Liver (tissue), 9 donors: ENCODE data around the gene KMT2E. TPM values are rescaled to one million over a fixed set of nuclear protein-coding genes. Genes with fewer than 3 reads are reported as not detected.

ENCODE experiments used
- DNase-seq: peaks from one replicate; pipeline ENCODE4 v3.0.0-alpha.2; 2017; ENCODE audit warnings: low spot score
- H3K27ac ChIP-seq, 2 donors: one replicate each; pipeline ENCODE4 v1.7.0; 2013; ENCODE audit warnings: inconsistent platforms in 2 of 2, low read length in 2 of 2, control low read depth in 1 of 2, low read depth in 1 of 2, mild to moderate bottlenecking in 1 of 2
- H3K27me3 ChIP-seq, 4 donors: one replicate each; pipeline versions ENCODE4 v1.6.1 to v1.7.0; 2013; ENCODE audit warnings: low read length in 3 of 4, inconsistent platforms in 1 of 4, mild to moderate bottlenecking in 1 of 4, moderate library complexity in 1 of 4; ENCODE audit not compliant: control insufficient read depth in 4 of 4, insufficient read depth in 4 of 4
- H3K36me3 ChIP-seq, 4 donors: one replicate each; pipeline versions ENCODE4 v1.6.1 to v1.7.0; 2013; ENCODE audit warnings: low read length in 3 of 4, mild to moderate bottlenecking in 3 of 4, low read depth in 1 of 4, moderate library complexity in 1 of 4; ENCODE audit not compliant: control insufficient read depth in 4 of 4, insufficient read depth in 3 of 4
- H3K4me1 ChIP-seq, 4 donors: one replicate each; pipeline versions ENCODE4 v1.6.1 to v1.7.0; 2013; ENCODE audit warnings: low read length in 3 of 4, mild to moderate bottlenecking in 3 of 4, moderate library complexity in 1 of 4; ENCODE audit not compliant: control insufficient read depth in 4 of 4, insufficient read depth in 4 of 4
- H3K4me3 ChIP-seq, 3 donors: one replicate each; pipeline versions ENCODE4 v1.6.1 to v1.7.0; 2013; ENCODE audit warnings: low read length in 3 of 3, control low read depth in 1 of 3, low read depth in 1 of 3, mild to moderate bottlenecking in 1 of 3
- H3K9ac ChIP-seq, 2 donors: one replicate each; pipeline ENCODE4 v1.7.0; 2013; ENCODE audit warnings: low read length in 2 of 2, mild to moderate bottlenecking in 2 of 2, moderate library complexity in 2 of 2, control low read depth in 1 of 2, low read depth in 1 of 2
- H3K9me3 ChIP-seq, 4 donors: one replicate each; pipeline versions ENCODE4 v1.6.1 to v1.7.0; 2013; ENCODE audit warnings: low read length in 3 of 4; ENCODE audit not compliant: control insufficient read depth in 4 of 4
- EGR1 ChIP-seq, 2 donors: IDR thresholded peaks; 2 replicates each; pipeline ENCODE4 v1.6.1; 2016 to 2018; ENCODE audit warnings: antibody characterized with exemption in 2 of 2, low read depth in 2 of 2
- FOXA1 ChIP-seq: IDR thresholded peaks from 2 replicates; pipeline ENCODE4 v1.6.1; 2016; ENCODE audit warnings: antibody characterized with exemption
- FOXA2 ChIP-seq: IDR thresholded peaks from 2 replicates; pipeline ENCODE4 v1.6.1; 2016; ENCODE audit warnings: antibody characterized with exemption
- GABPA ChIP-seq, 2 donors: IDR thresholded peaks in 1 of 2; conservative IDR thresholded peaks in 1 of 2; 2 replicates each; pipeline ENCODE4 v1.6.1; 2016; ENCODE audit warnings: antibody characterized with exemption in 2 of 2, mild to moderate bottlenecking in 1 of 2, moderate library complexity in 1 of 2
- HNF4A ChIP-seq, 2 donors: conservative IDR thresholded peaks; 2 replicates each; pipeline ENCODE4 v1.6.1; 2016; ENCODE audit warnings: antibody characterized with exemption in 2 of 2, mild to moderate bottlenecking in 2 of 2
- HNF4G ChIP-seq: IDR thresholded peaks from 2 replicates; pipeline ENCODE4 v1.6.1; 2016; ENCODE audit warnings: antibody characterized with exemption
- JUND ChIP-seq, 2 donors: IDR thresholded peaks; 2 replicates each; pipeline ENCODE4 v1.6.1; 2016; ENCODE audit warnings: antibody characterized with exemption in 2 of 2
- NR2F2 ChIP-seq: IDR thresholded peaks from 2 replicates; pipeline ENCODE4 v1.6.1; 2016; ENCODE audit warnings: antibody characterized with exemption
- RAD21 ChIP-seq, 2 donors: IDR thresholded peaks; 2 replicates each; pipeline ENCODE4 v1.6.1; 2016; ENCODE audit warnings: antibody characterized with exemption in 2 of 2, mild to moderate bottlenecking in 2 of 2
- RXRA ChIP-seq, 2 donors: IDR thresholded peaks; 2 replicates each; pipeline ENCODE4 v1.6.1; 2017 to 2018; ENCODE audit warnings: antibody characterized with exemption in 2 of 2, mild to moderate bottlenecking in 1 of 2
- SP1 ChIP-seq: IDR thresholded peaks from 2 replicates; pipeline ENCODE4 v1.6.1; 2018; ENCODE audit warnings: antibody characterized with exemption, mild to moderate bottlenecking
- TAF1 ChIP-seq: conservative IDR thresholded peaks from 2 replicates; pipeline ENCODE4 v1.6.1; 2016; ENCODE audit warnings: antibody characterized with exemption, mild to moderate bottlenecking
- YY1 ChIP-seq: IDR thresholded peaks from 2 replicates; pipeline ENCODE4 v1.6.1; 2016; ENCODE audit warnings: antibody characterized with exemption, mild to moderate bottlenecking
- WGBS: extraction: QIAGEN DNeasy Blood & Tissue Kit; methylation state at CpG from one replicate; pipeline ENCODE4 v1.1.7; 2013; 5-methylcytosine and 5-hydroxymethylcytosine counted together
- polyA plus RNA-seq, 2 donors: library from polyadenylated mRNA; stranded (reverse) in 1 of 2; unstranded in 1 of 2; fragments of 200-250 nt in 1 of 2; fragments of >200 nt in 1 of 2; fragmentation: Nextera tagmentation in 1 of 2; extraction: Ambion mirVana in 1 of 2; gene quantifications; one replicate each; pipeline versions ENCODE4 v1.2.1 to v1.2.3, GENCODE V29; 2013 to 2015
- total RNA-seq, 2 donors: library from RNA; depleted of rRNA; stranded (reverse); fragments of >200 nt; gene quantifications; one replicate each; pipeline ENCODE4 v1.2.3, GENCODE V29; 2014
- TF ChIP-seq, protein P1 (sequence below): IDR thresholded peaks from 2 replicates; pipeline ENCODE4 v1.6.1; 2016; ENCODE audit warnings: antibody characterized with exemption
- TF ChIP-seq, protein P2 (sequence below): IDR thresholded peaks from 2 replicates; pipeline ENCODE4 v1.6.1; 2016; ENCODE audit warnings: antibody characterized with exemption, mild to moderate bottlenecking
- TF ChIP-seq, protein P3 (sequence below): fragments of 150-350 bp; IDR thresholded peaks from 2 replicates; pipeline ENCODE4 v1.5.1; 2017; ENCODE audit warnings: improper control_type of control experiment, low read depth, low read length; ENCODE audit not compliant: missing input control
- TF ChIP-seq, protein P4 (sequence below): IDR thresholded peaks from 2 replicates; pipeline ENCODE4 v1.6.1; 2016; ENCODE audit warnings: antibody characterized with exemption
- TF ChIP-seq, protein P5 (sequence below): IDR thresholded peaks from 2 replicates; pipeline ENCODE4 v1.6.1; 2016; ENCODE audit warnings: antibody characterized with exemption
- donor health status: healthy.
- donor health status: healthy.
- donor health status: healthy.
- donor health status: healthy.
- donor health status: healthy.

The KMT2E gene
- total and polyA plus RNA-seq, 4 donors, result 7.1 to 55.6 (median 42.4) TPM

DNA sequence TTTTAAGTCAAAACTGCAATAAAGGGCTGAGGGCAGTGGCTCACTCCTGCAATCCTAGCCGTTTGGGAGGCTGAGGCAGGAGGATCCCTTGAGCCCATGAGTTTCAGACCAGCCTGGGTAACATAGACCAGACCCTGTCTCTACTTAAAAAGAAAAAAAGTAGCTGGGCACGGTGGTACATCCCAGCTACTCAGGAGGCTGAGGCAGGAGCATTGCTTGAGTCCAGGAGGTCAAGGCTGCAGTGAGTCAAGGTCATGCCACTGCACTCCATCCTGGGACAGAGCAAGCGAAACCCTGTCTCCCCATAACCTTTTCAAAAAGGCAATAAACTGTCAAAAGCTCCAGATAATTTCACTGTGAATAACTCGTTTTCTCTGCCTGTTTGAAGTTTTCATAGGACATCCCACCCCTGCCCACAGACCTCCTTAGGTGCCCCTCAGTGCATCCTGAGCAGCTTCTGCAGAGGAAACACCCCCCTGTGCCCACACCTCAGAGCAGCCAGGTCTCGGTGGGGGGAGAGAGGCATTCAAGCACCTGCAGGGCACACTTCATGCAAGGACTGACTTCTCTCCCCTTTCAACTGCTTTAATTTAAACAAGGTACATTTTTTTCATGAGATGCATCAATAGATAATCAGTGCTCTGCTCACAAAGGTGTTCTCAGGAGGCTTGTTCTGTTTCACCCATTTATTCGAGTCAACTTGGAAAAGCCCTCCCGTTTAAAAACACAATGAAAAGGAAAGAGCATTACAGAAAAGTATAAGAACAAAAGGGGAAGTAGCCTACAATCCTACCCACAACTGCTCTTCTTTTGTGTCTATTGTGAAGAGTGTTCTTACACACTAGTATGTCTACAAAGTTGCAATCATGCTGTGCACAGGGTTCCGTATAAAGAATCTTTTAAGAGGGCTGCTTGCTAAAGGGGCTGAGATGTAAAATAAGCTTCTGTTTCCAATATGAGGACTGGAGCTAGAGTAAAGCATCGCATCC lies 104.9 kb downstream of the KMT2E start:
- Histone ChIP-seq H3K9me3 (no peaks in the 10 kb centered on the region), H3K27me3 (no peaks in the 10 kb centered on the region), H3K4me1 (no peaks in the 10 kb centered on the region), H3K9ac (no peak overlapping the region), H3K36me3 (peaks cover 0 to 7% (median 6%) of the 10 kb centered on the region in 4 donors), H3K27ac (no peak overlapping the region), H3K4me3 (no peak overlapping the region)
- TF ChIP-seq HNF4G, result no peak
- TF ChIP-seq YY1, result no peak
- TF ChIP-seq JUND (IDR thresholded peaks at IDR 0.05), result no peak
- TF ChIP-seq EGR1 (IDR thresholded peaks at IDR 0.05; ENCODE audit: low read depth in 2 of 2), result no peak
- TF ChIP-seq RAD21 (IDR thresholded peaks at IDR 0.05), result no peak
- TF ChIP-seq, protein P1, sequence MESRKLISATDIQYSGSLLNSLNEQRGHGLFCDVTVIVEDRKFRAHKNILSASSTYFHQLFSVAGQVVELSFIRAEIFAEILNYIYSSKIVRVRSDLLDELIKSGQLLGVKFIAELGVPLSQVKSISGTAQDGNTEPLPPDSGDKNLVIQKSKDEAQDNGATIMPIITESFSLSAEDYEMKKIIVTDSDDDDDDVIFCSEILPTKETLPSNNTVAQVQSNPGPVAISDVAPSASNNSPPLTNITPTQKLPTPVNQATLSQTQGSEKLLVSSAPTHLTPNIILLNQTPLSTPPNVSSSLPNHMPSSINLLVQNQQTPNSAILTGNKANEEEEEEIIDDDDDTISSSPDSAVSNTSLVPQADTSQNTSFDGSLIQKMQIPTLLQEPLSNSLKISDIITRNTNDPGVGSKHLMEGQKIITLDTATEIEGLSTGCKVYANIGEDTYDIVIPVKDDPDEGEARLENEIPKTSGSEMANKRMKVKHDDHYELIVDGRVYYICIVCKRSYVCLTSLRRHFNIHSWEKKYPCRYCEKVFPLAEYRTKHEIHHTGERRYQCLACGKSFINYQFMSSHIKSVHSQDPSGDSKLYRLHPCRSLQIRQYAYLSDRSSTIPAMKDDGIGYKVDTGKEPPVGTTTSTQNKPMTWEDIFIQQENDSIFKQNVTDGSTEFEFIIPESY, result no peak
- no peak for TF ChIP-seq SP1
- no peak for TF ChIP-seq FOXA1
- WGBS, result 87% methylated on average over 9 of the region's 9 CpGs
- no peak for DNase-seq

DNA sequence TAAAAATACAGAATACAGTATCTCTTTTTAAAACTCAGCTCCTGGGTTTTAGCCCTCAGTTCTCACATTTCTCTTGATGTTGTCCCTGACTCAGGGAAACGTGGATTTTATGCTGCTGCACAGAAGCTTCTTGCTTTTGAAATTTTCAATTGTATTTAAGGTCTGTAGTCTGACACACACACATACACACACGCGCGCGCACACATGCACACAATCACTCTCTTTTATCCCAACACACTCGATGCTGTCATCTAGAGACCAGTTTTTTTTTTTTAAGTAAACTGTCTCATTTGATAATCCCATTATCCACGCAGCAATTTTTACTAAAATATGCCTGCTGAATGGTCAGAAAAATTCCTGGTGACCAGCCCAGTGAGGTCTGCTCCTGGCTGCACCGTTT lies 108.6 kb downstream of the KMT2E start:
- Histone ChIP-seq H3K27ac (no peak overlapping the region), H3K9me3 (no peaks in the 10 kb centered on the region), H3K36me3 (peaks cover 0 to 7% (median 2%) of the 10 kb centered on the region in 4 donors), H3K9ac (no peak overlapping the region), H3K4me1 (peaks cover 0 to 9% (median 3%) of the 10 kb centered on the region in 4 donors), H3K27me3 (no peaks in the 10 kb centered on the region), H3K4me3 (no peak overlapping the region)
- no peak for DNase-seq
- TF ChIP-seq RAD21 (IDR thresholded peaks at IDR 0.05) (no peak), EGR1 (IDR thresholded peaks at IDR 0.05; ENCODE audit: low read depth in 2 of 2) (no peak), NR2F2 (no peak), TAF1 (no peak), HNF4A (conservative IDR thresholded peaks at IDR 0.05) (no peak), JUND (IDR thresholded peaks at IDR 0.05) (no peak), FOXA2 (no peak), FOXA1 (no peak), RXRA (IDR thresholded peaks at IDR 0.05) (no peak), GABPA (IDR thresholded peaks at IDR 0.05 in 1 of 2, conservative IDR thresholded peaks at IDR 0.05 in 1 of 2) (no peak), YY1 (no peak), HNF4G (no peak), SP1 (no peak)
- TF ChIP-seq, protein P2, sequence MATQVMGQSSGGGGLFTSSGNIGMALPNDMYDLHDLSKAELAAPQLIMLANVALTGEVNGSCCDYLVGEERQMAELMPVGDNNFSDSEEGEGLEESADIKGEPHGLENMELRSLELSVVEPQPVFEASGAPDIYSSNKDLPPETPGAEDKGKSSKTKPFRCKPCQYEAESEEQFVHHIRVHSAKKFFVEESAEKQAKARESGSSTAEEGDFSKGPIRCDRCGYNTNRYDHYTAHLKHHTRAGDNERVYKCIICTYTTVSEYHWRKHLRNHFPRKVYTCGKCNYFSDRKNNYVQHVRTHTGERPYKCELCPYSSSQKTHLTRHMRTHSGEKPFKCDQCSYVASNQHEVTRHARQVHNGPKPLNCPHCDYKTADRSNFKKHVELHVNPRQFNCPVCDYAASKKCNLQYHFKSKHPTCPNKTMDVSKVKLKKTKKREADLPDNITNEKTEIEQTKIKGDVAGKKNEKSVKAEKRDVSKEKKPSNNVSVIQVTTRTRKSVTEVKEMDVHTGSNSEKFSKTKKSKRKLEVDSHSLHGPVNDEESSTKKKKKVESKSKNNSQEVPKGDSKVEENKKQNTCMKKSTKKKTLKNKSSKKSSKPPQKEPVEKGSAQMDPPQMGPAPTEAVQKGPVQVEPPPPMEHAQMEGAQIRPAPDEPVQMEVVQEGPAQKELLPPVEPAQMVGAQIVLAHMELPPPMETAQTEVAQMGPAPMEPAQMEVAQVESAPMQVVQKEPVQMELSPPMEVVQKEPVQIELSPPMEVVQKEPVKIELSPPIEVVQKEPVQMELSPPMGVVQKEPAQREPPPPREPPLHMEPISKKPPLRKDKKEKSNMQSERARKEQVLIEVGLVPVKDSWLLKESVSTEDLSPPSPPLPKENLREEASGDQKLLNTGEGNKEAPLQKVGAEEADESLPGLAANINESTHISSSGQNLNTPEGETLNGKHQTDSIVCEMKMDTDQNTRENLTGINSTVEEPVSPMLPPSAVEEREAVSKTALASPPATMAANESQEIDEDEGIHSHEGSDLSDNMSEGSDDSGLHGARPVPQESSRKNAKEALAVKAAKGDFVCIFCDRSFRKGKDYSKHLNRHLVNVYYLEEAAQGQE, result no peak
- TF ChIP-seq, protein P3, sequence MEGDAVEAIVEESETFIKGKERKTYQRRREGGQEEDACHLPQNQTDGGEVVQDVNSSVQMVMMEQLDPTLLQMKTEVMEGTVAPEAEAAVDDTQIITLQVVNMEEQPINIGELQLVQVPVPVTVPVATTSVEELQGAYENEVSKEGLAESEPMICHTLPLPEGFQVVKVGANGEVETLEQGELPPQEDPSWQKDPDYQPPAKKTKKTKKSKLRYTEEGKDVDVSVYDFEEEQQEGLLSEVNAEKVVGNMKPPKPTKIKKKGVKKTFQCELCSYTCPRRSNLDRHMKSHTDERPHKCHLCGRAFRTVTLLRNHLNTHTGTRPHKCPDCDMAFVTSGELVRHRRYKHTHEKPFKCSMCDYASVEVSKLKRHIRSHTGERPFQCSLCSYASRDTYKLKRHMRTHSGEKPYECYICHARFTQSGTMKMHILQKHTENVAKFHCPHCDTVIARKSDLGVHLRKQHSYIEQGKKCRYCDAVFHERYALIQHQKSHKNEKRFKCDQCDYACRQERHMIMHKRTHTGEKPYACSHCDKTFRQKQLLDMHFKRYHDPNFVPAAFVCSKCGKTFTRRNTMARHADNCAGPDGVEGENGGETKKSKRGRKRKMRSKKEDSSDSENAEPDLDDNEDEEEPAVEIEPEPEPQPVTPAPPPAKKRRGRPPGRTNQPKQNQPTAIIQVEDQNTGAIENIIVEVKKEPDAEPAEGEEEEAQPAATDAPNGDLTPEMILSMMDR, result no peak
- TF ChIP-seq, protein P1, result no peak
- TF ChIP-seq, protein P4, sequence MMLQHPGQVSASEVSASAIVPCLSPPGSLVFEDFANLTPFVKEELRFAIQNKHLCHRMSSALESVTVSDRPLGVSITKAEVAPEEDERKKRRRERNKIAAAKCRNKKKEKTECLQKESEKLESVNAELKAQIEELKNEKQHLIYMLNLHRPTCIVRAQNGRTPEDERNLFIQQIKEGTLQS, result no peak
- TF ChIP-seq, protein P5, sequence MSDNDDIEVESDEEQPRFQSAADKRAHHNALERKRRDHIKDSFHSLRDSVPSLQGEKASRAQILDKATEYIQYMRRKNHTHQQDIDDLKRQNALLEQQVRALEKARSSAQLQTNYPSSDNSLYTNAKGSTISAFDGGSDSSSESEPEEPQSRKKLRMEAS, result no peak
- 92% methylated on average over 8 of the region's 8 CpGs for WGBS
